Mononuclear cell (primary cell): ENCODE data around the gene PALLD. TPM values are rescaled to one million over a fixed set of nuclear protein-coding genes. Genes with fewer than 3 reads are reported as not detected.
"Not testable (repeated sequence)": the region's sequence is repeated elsewhere in the genome, so short reads cannot be mapped to it uniquely, and the experiment has no call there.

Experiments
- H3K27me3 ChIP-seq: 2 replicates; pipeline ENCODE4 v1.6.0; 2011; ENCODE audit warnings: low read length, control low read depth; ENCODE audit not compliant: insufficient read depth
- H3K4me1 ChIP-seq: 2 replicates; pipeline ENCODE4 v1.5.1; 2011; ENCODE audit warnings: mild to moderate bottlenecking, low read length, control low read depth; ENCODE audit not compliant: insufficient read depth
- H3K4me3 ChIP-seq: 2 replicates; pipeline ENCODE4 v1.5.1; 2011; ENCODE audit warnings: mild to moderate bottlenecking, low read length, moderate library complexity
- H3K9me3 ChIP-seq: 2 replicates; pipeline ENCODE4 v1.5.1; 2011; ENCODE audit warnings: low read depth, mild to moderate bottlenecking, control low read depth, low read length
- total RNA-seq: library from RNA; depleted of rRNA; stranded (reverse); fragments of >200 nt; gene quantifications from one replicate; pipeline ENCODE4 v1.2.3, GENCODE V29; 2012

Gene PALLD
- total RNA-seq, 1 donor = 1.8 TPM

DNA sequence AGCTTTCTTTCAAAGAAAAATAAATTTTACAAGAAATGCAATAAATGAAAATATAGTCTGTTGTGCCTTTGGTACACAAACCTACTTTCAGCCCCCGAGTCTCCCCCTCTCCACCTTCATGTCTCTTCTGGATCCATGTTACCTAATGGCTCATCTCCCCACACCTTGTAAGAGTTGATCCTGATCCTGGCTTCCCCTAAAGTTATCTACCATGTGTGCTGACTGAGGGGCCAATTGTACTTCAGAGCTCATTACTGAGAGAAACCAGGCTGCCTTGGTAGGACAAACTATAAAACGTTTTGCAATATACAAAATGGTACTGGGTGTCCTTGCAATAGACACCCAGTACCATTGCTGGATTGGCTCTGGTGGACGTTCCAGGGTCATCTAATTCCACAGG, 11.8 kb downstream of the PALLD start:
- no peaks in the 10 kb centered on the region for H3K27me3 ChIP-seq
- H3K9me3 ChIP-seq = no peaks in the 10 kb centered on the region
- peaks cover 73% of the 10 kb centered on the region for H3K4me1 ChIP-seq
- H3K4me3 ChIP-seq = no peak overlapping the region

DNA sequence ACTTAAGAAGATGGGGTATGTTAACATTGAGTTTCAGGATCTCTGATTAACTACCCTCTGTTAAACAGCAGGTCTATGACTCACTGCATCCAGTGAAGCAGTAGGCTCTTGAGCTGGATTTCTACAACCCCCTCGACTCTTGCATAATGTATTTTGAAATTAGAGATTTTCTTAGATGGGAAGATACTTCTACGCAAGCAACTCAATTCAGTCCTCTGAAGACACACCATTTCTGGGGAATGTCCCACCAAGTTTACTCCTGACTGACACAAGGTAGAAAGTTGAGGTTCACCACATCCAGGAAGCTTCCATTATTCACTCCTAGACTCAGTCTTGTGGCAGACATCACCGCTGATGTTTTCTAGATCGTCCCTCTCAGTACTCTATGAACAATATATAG, 12.9 kb downstream of the PALLD start:
- Histone ChIP-seq H3K27me3 (no peaks in the 10 kb centered on the region), H3K4me3 (no peak overlapping the region), H3K9me3 (no peaks in the 10 kb centered on the region), H3K4me1 (peaks cover 62% of the 10 kb centered on the region)

- H3K9me3 ChIP-seq = no peaks in the 10 kb centered on the region
- no peak overlapping the region for H3K4me3 ChIP-seq
- H3K4me1 ChIP-seq = peaks cover 41% of the 10 kb centered on the region
- H3K27me3 ChIP-seq = no peaks in the 10 kb centered on the region
Observed at GRCh38 chr4:168511780-168512489, 15.1 kb downstream of the PALLD start.

- not testable (repeated sequence) for H3K4me3 ChIP-seq, H3K27me3 ChIP-seq, H3K9me3 ChIP-seq
- H3K4me1 ChIP-seq = peaks cover 28% of the 10 kb centered on the region
Observed at GRCh38 chr4:168513826-168514225, 17.0 kb downstream of the PALLD start.

DNA sequence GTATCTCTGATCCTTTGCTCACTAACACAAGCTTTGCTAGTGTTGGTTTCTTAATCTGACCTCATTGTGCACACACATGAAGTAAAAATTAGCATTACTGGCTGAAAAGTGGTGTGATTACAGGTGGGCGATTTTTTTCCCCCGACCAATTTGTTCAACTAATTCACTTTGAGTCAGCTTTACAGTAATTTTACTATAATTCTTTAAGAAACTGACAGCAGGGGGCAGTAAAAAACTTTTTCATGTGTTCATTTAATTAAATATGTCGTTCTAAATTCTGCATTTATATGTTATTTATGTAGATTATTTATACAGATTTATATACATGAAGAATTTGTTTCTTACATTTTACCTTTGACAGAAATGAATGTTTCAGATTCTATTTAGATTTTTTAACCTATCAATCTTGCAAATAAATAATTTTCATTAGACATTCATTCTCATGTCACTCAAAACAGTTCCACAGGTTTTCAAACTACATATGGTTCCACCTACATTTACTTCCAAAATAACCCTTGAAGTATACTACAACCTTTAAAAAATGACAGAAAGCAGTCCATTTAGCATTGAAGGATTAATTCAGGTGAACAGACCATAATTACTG, 17.5 kb downstream of the PALLD start:
- H3K27me3 ChIP-seq = no peaks in the 10 kb centered on the region
- no peaks in the 10 kb centered on the region for H3K9me3 ChIP-seq
- H3K4me3 ChIP-seq = no peak overlapping the region
- H3K4me1 ChIP-seq = peaks cover 26% of the 10 kb centered on the region

DNA sequence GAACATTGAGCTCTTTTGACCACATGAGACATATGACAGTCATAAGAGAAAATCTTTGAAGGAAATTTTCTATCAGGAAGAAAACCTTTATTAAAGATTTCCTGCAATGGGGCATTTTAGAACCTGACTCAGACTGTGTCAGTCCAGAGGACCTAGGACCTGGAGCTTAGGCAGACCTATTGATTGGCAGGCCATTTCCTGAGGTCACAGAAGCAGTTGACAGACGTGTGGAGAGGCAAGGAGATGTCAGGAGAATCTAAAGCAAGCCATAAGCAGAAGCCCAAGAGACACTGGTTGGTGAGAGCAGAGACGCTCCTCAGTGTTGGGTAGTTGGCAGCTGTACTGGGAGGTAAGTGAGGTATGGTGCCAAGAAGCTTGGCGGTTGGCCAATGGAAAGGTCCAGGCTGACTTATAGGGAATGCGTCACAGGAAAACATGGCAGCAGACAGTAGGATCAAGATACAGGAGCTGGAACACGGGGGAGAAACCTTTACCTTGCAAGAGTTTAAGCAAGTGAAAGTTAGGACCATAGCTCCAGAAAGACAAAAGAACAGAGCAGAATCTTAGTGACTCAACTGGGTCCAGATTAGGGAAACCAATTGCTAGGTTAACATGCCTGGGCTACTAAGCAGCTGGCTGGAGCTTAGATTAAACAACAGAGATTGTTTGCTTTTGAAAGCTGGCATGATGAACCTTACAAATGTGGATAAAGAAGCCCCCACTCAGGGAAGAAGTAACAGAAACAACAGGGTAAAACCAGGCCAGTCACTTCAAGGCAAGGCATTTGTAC, 18.6 kb downstream of the PALLD start:
- H3K4me1 ChIP-seq = peaks cover 15% of the 10 kb centered on the region
- H3K27me3 ChIP-seq = no peaks in the 10 kb centered on the region
- H3K9me3 ChIP-seq = no peaks in the 10 kb centered on the region
- no peak overlapping the region for H3K4me3 ChIP-seq

DNA sequence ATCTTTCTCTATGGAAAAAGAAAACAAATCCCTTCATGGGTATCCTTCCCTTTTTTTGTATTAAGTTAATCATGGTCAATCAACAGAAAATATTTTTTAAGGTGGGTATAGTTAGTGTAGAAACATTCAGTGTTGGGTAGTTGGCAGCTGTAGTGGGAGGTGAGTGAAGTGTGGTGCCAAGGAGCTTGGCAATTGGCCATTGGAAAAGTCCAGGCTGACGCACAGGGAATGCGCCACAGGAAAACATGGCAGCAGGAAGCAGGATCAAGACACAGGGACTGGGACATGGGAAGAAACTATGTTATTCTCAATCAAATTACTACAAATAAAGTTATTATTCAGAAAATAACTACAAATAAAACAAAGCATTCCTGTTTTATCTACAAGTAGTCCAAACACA, 20.0 kb downstream of the PALLD start:
- no peaks in the 10 kb centered on the region for H3K27me3 ChIP-seq
- H3K4me1 ChIP-seq = peaks cover 6% of the 10 kb centered on the region
- H3K4me3 ChIP-seq = no peak overlapping the region
- H3K9me3 ChIP-seq = no peaks in the 10 kb centered on the region

DNA sequence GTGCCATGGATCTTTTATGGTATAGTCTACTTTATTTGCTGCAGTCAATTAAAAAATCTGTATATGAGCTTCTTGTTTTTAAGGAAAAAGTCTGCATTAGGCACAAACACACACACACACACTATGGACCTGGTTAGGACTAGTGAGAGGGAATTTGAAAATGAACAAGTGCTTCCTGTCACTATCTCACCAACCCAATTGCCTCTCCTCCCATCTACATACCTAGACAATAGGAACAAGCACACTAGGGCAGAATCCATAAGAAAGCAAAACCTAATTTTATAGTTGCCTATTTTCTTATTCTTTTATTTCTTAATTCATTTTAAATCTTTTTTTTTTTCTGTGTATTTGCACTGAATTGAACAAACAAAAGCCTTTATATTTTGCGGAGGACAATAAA, 22.7 kb downstream of the PALLD start:
- Histone ChIP-seq H3K4me3 (no peak overlapping the region), H3K27me3 (no peaks in the 10 kb centered on the region), H3K9me3 (no peaks in the 10 kb centered on the region), H3K4me1 (no peaks in the 10 kb centered on the region)

- no peaks in the 10 kb centered on the region for H3K4me1 ChIP-seq
- H3K4me3 ChIP-seq = no peak overlapping the region
- no peaks in the 10 kb centered on the region for H3K27me3 ChIP-seq
- no peaks in the 10 kb centered on the region for H3K9me3 ChIP-seq
Observed at GRCh38 chr4:168521721-168522120, 24.9 kb downstream of the PALLD start.

GRCh38 chr4:168522356-168522755, 25.5 kb downstream of the PALLD start:
- H3K4me1 ChIP-seq = no peaks in the 10 kb centered on the region
- H3K4me3 ChIP-seq = no peak overlapping the region
- H3K27me3 ChIP-seq = no peaks in the 10 kb centered on the region
- no peaks in the 10 kb centered on the region for H3K9me3 ChIP-seq

GRCh38 chr4:168522829-168523489, 26.1 kb downstream of the PALLD start:
- H3K4me3 ChIP-seq = no peak overlapping the region
- H3K27me3 ChIP-seq = no peaks in the 10 kb centered on the region
- no peaks in the 10 kb centered on the region for H3K9me3 ChIP-seq
- no peaks in the 10 kb centered on the region for H3K4me1 ChIP-seq

DNA sequence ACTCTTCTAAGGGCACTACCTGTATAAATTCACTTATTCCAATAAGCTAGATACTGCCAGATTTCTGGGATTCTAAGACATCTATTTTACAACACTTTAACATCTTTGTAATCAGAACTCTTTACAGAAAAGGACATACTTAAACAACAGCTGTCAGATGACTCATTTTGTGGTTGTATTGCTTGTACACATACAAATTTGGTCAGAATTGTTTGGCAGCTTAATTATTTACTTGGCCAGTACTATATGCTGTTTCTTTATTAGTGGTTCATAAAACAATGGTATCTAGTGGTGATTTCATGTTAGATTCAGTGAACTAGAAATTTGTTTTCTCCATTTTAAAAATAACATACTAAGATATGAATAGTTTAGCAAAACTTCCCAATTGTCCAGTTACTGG, 27.2 kb downstream of the PALLD start:
- no peaks in the 10 kb centered on the region for H3K27me3 ChIP-seq
- H3K4me3 ChIP-seq = no peak overlapping the region
- no peaks in the 10 kb centered on the region for H3K4me1 ChIP-seq
- H3K9me3 ChIP-seq = no peaks in the 10 kb centered on the region

GRCh38 chr4:168524897-168525296, 28.0 kb downstream of the PALLD start:
- H3K9me3 ChIP-seq = no peaks in the 10 kb centered on the region
- no peaks in the 10 kb centered on the region for H3K4me1 ChIP-seq
- no peaks in the 10 kb centered on the region for H3K27me3 ChIP-seq
- H3K4me3 ChIP-seq = no peak overlapping the region

DNA sequence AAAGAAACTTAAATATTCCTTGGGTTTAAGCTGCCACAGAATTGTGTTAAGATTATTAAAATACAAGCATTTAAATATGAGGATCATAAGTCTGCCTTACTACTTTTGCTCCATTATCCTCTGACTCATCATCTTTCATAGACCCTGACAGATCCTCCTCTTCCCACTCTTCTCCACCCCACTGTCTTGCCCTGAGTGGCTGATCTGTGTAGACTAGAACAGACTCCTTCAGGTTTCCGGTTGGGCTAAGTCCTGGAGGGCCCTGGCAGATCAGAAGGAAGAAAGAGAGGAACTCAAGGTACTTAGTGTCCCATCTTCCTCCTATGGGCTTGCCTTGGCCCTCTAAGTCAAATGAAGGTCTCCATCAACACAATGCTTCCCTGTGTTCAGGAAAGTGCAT, 30.7 kb downstream of the PALLD start:
- Histone ChIP-seq H3K4me1 (no peaks in the 10 kb centered on the region), H3K9me3 (no peaks in the 10 kb centered on the region), H3K4me3 (no peak overlapping the region), H3K27me3 (no peaks in the 10 kb centered on the region)
